Measurements from ENCODE around the gene ELAVL3. TPM values are rescaled to one million over a fixed set of nuclear protein-coding genes. Genes with fewer than 3 reads are reported as not detected.
A peak's percentile ranks its signal among the peaks of the same experiment; 100 is the strongest.

The ELAVL3 gene
- total RNA-seq, 1 experiment from 2014 or later: 1.4 TPM

GRCh38 chr19:11506967-11507366 lies 26.1 kb upstream of the ELAVL3 start (continued):
- TF ChIP-seq, protein P1, sequence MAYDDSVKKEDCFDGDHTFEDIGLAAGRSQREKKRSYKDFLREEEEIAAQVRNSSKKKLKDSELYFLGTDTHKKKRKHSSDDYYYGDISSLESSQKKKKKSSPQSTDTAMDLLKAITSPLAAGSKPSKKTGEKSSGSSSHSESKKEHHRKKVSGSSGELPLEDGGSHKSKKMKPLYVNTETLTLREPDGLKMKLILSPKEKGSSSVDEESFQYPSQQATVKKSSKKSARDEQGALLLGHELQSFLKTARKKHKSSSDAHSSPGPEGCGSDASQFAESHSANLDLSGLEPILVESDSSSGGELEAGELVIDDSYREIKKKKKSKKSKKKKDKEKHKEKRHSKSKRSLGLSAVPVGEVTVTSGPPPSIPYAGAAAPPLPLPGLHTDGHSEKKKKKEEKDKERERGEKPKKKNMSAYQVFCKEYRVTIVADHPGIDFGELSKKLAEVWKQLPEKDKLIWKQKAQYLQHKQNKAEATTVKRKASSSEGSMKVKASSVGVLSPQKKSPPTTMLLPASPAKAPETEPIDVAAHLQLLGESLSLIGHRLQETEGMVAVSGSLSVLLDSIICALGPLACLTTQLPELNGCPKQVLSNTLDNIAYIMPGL (CRISPR knock-in tag; IDR thresholded peaks at IDR 0.05): no peak
- no peak for TF ChIP-seq FOXK1 (CRISPR knock-in tag; IDR thresholded peaks at IDR 0.05)
- no peak for TF ChIP-seq HMGA2 (CRISPR knock-in tag; IDR thresholded peaks at IDR 0.05)
- TF ChIP-seq CREB1 (CRISPR knock-in tag; IDR thresholded peaks at IDR 0.05): no peak
- TF ChIP-seq NFE2L1 (CRISPR knock-in tag; IDR thresholded peaks at IDR 0.05): no peak
- TF ChIP-seq GRHL2 (CRISPR knock-in tag; IDR thresholded peaks at IDR 0.05; ENCODE audit: insufficient replicate concordance, severe bottlenecking): no peak
- TF ChIP-seq NFATC4 (CRISPR knock-in tag; IDR thresholded peaks at IDR 0.05): no peak
- TF ChIP-seq ZNF138 (CRISPR knock-in tag; conservative IDR thresholded peaks at IDR 0.05): no peak

GRCh38 chr19:11506101-11506555 lies 25.3 kb upstream of the ELAVL3 start:
- 0 out of 2 replicates have a peak, but pooled peaks have one; percentile 21 for TF ChIP-seq ZNF281 (CRISPR knock-in tag; IDR thresholded peaks at IDR 0.05)
- TF ChIP-seq, protein P2, sequence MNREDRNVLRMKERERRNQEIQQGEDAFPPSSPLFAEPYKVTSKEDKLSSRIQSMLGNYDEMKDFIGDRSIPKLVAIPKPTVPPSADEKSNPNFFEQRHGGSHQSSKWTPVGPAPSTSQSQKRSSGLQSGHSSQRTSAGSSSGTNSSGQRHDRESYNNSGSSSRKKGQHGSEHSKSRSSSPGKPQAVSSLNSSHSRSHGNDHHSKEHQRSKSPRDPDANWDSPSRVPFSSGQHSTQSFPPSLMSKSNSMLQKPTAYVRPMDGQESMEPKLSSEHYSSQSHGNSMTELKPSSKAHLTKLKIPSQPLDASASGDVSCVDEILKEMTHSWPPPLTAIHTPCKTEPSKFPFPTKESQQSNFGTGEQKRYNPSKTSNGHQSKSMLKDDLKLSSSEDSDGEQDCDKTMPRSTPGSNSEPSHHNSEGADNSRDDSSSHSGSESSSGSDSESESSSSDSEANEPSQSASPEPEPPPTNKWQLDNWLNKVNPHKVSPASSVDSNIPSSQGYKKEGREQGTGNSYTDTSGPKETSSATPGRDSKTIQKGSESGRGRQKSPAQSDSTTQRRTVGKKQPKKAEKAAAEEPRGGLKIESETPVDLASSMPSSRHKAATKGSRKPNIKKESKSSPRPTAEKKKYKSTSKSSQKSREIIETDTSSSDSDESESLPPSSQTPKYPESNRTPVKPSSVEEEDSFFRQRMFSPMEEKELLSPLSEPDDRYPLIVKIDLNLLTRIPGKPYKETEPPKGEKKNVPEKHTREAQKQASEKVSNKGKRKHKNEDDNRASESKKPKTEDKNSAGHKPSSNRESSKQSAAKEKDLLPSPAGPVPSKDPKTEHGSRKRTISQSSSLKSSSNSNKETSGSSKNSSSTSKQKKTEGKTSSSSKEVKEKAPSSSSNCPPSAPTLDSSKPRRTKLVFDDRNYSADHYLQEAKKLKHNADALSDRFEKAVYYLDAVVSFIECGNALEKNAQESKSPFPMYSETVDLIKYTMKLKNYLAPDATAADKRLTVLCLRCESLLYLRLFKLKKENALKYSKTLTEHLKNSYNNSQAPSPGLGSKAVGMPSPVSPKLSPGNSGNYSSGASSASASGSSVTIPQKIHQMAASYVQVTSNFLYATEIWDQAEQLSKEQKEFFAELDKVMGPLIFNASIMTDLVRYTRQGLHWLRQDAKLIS (CRISPR knock-in tag; IDR thresholded peaks at IDR 0.05; ENCODE audit: borderline replicate concordance): no peak
- TF ChIP-seq, protein P3, sequence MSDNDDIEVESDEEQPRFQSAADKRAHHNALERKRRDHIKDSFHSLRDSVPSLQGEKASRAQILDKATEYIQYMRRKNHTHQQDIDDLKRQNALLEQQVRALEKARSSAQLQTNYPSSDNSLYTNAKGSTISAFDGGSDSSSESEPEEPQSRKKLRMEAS (CRISPR knock-in tag; IDR thresholded peaks at IDR 0.05): peak; percentile 50
- TF ChIP-seq FOXP1 (CRISPR knock-in tag; IDR thresholded peaks at IDR 0.05; ENCODE audit: borderline replicate concordance): no peak
- H3K9me3 Mint-ChIP-seq: no peaks in the 10 kb centered on the region
- no peak for DNase-seq (ENCODE audit: low spot score)
- peak; percentile 2 for ATAC-seq
- ChIA-PET CTCF (interaction anchor here (1.0 kb wide), 1 partner anchor 212 kb away, joined by 4 read pairs; no protein-coding TSS in a partner anchor), POLR2A (interaction anchor here (0.7 kb wide), 2 partner anchors 30 to 99 kb away, joined by 3 to 4 read pairs; no protein-coding TSS in a partner anchor)
- no peaks in the 10 kb centered on the region for H3K36me3 Mint-ChIP-seq
- peak overlapping the region; percentile 82; the same call in 1 of the 2 replicates for H3K27ac Mint-ChIP-seq
- H3K27me3 Mint-ChIP-seq (ENCODE audit: low read depth): no peaks in the 10 kb centered on the region
- H3K4me3 Mint-ChIP-seq: peak overlapping the region; percentile 75
- peaks cover 8% of the 10 kb centered on the region for H3K4me1 Mint-ChIP-seq

DNA sequence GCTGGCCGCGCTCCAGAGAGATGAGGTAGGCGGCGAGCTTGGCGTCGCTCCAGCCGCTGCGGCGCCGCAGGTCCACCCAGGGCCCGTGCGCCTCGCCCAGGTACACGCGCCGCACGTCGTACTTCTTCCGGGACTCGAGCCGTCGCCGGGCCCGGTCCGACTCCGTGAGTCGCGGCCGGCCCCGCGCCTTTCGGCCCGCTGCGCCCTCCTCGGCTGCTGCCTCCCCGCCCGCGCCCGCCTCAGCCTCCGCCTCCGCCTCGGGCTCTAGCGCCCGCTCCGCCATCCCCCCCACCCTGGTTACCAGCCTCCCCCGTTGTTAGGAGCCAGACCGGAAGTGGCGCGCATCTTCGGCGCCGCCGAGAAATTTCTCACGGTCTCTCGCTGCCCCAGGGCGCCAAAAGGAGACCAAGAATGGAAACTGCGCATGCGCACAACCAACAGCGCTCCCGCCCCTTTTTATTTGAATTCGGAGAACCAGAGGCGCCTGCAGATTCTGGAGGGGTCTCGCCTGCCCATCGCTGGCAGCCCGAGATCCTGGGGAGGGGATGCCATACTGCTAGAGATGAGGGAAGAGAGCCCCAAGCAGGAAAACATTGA lies 24.8 kb upstream of the ELAVL3 start, which contains the start of gene ZNF653:
TSS of gene ZNF653 (minus strand) at position 336 of the 597 bp plus-strand sequence. CDS start at position 283, 53 bp downstream.
- peak; percentile 96 for DNase-seq (ENCODE audit: low spot score)
- peak; percentile 17 for ATAC-seq
- Mint-ChIP-seq H3K4me1 (peaks cover 8% of the 10 kb centered on the region), H3K27me3 (ENCODE audit: low read depth) (no peaks in the 10 kb centered on the region), H3K4me3 (peak within 1 kb of the TSS; percentile 87), H3K36me3 (no peaks in the 10 kb centered on the region), H3K27ac (peak within 1 kb of the TSS; percentile 91), H3K9me3 (no peaks in the 10 kb centered on the region)
- POLR2A ChIA-PET: interaction anchor here (0.7 kb wide), 1 partner anchor 98 kb away, joined by 3 read pairs; no protein-coding TSS in a partner anchor
- CTCF ChIA-PET: interaction anchor here (0.5 to 1.4 kb wide), 3 partner anchors 23 to 256 kb away, joined by 3 to 5 read pairs (median 4); no protein-coding TSS in a partner anchor
- TF ChIP-seq, protein P4, sequence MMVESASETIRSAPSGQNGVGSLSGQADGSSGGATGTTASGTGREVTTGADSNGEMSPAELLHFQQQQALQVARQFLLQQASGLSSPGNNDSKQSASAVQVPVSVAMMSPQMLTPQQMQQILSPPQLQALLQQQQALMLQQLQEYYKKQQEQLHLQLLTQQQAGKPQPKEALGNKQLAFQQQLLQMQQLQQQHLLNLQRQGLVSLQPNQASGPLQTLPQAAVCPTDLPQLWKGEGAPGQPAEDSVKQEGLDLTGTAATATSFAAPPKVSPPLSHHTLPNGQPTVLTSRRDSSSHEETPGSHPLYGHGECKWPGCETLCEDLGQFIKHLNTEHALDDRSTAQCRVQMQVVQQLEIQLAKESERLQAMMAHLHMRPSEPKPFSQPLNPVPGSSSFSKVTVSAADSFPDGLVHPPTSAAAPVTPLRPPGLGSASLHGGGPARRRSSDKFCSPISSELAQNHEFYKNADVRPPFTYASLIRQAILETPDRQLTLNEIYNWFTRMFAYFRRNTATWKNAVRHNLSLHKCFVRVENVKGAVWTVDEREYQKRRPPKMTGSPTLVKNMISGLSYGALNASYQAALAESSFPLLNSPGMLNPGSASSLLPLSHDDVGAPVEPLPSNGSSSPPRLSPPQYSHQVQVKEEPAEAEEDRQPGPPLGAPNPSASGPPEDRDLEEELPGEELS (CRISPR knock-in tag; IDR thresholded peaks at IDR 0.05): peak; percentile 77
- TF ChIP-seq ZNF281 (CRISPR knock-in tag; IDR thresholded peaks at IDR 0.05) (no peak), NFYB (CRISPR knock-in tag; conservative IDR thresholded peaks at IDR 0.05; ENCODE audit: low read depth) (no peak), E2F4 (CRISPR knock-in tag; IDR thresholded peaks at IDR 0.05; ENCODE audit: borderline replicate concordance, low read depth) (no peak), HMGA2 (CRISPR knock-in tag; IDR thresholded peaks at IDR 0.05) (no peak)

All from WTC11 (cell line).